Skin of body (tissue), 2 donors: Measurements from ENCODE around the gene EPHA4. TPM values are rescaled to one million over a fixed set of nuclear protein-coding genes. Genes with fewer than 3 reads are reported as not detected.
A peak's percentile ranks its signal among the peaks of the same experiment; 100 is the strongest.

Experiments
- DNase-seq: peaks from one replicate; lab custom pipeline; 2025; lab: John Stamatoyannopoulos, UW
- total RNA-seq: library from RNA; depleted of rRNA; stranded (reverse); fragments of >200 nt; gene quantifications from one replicate; pipeline ENCODE4 v1.2.3, GENCODE V29; 2014

Gene EPHA4
- total RNA-seq, 1 donor from 2014 or later, result 51.2 TPM

GRCh38 chr2:221444106-221444505 lies 128.0 kb downstream of the EPHA4 start:
- peak; percentile 25 for DNase-seq

- peak; percentile 87 for DNase-seq
These were observed 128.5 kb downstream of the EPHA4 start for GRCh38 chr2:221443645-221444044.

GRCh38 chr2:221442128-221442527 lies 130.0 kb downstream of the EPHA4 start:
- no peak for DNase-seq

- DNase-seq, result no peak
These were observed 132.2 kb downstream of the EPHA4 start for GRCh38 chr2:221439761-221440479.

- no peak for DNase-seq
These were observed 135.0 kb downstream of the EPHA4 start for GRCh38 chr2:221437056-221437455.

GRCh38 chr2:221435171-221435570 lies 136.9 kb downstream of the EPHA4 start:
- no peak for DNase-seq

GRCh38 chr2:221434142-221434541 lies 138.0 kb downstream of the EPHA4 start:
- no peak for DNase-seq

- no peak for DNase-seq
These were observed 140.6 kb downstream of the EPHA4 start for GRCh38 chr2:221431477-221431876.

GRCh38 chr2:221429741-221430491 lies 142.2 kb downstream of the EPHA4 start:
- no peak for DNase-seq

GRCh38 chr2:221428896-221429295 lies 143.2 kb downstream of the EPHA4 start:
- DNase-seq, result no peak

- no peak for DNase-seq
These were observed 145.2 kb downstream of the EPHA4 start for GRCh38 chr2:221426929-221427328.

- no peak for DNase-seq
These were observed 146.2 kb downstream of the EPHA4 start for GRCh38 chr2:221425891-221426290.

GRCh38 chr2:221425353-221425752 lies 146.8 kb downstream of the EPHA4 start:
- DNase-seq, result no peak

- DNase-seq, result no peak
These were observed 148.8 kb downstream of the EPHA4 start for GRCh38 chr2:221423210-221423804.

GRCh38 chr2:221422516-221423209 lies 149.4 kb downstream of the EPHA4 start:
- no peak for DNase-seq

GRCh38 chr2:221420245-221420644 lies 151.9 kb downstream of the EPHA4 start:
- no peak for DNase-seq

GRCh38 chr2:221415789-221416188 lies 156.3 kb downstream of the EPHA4 start:
- no peak for DNase-seq

- no peak for DNase-seq
These were observed 159.1 kb downstream of the EPHA4 start for GRCh38 chr2:221412978-221413377.

GRCh38 chr2:221410487-221410886 lies 161.6 kb downstream of the EPHA4 start:
- no peak for DNase-seq

GRCh38 chr2:221407765-221408164 lies 164.3 kb downstream of the EPHA4 start:
- no peak for DNase-seq

GRCh38 chr2:221405521-221405920 lies 166.6 kb downstream of the EPHA4 start:
- no peak for DNase-seq

GRCh38 chr2:221402072-221402471 lies 170.0 kb downstream of the EPHA4 start:
- DNase-seq, result no peak
